Activated CD8-positive, alpha-beta T cell treated with anti-CD3 and anti-CD28 coated beads for 36 hours (primary cell): ENCODE measurements around the gene LUC7L3. TPM values are rescaled to one million over a fixed set of nuclear protein-coding genes. Genes with fewer than 3 reads are reported as not detected.
A peak's percentile ranks its signal among the peaks of the same experiment; 100 is the strongest.

Experiments
- ATAC-seq: fragments of 200-7000 bp; cut with Tn5 transposase; one replicate; pipeline ENCODE4 v1.10.0; 2021; ENCODE audit warnings: mild to moderate bottlenecking, moderate library complexity
- CTCF ChIA-PET: fragments of 350-600 bp; sonication (Branson Sonifier 250); formaldehyde crosslinking; loops from one replicate; lab custom pipeline; 2021; ENCODE audit warnings: antibody characterized with exemption; lab: Charles Lee
- POLR2A ChIA-PET: fragments of 350-600 bp; sonication (Branson Sonifier 250); formaldehyde crosslinking; loops from one replicate; lab custom pipeline; 2021; ENCODE audit warnings: antibody characterized with exemption; lab: Charles Lee
- DNase-seq: peaks from one replicate; pipeline ENCODE4 v3.0.0-alpha.2; 2020
- H3K27ac Mint-ChIP-seq: one replicate; pipeline ENCODE4 v1.8.0; 2021; ENCODE audit warnings: mild to moderate bottlenecking, mixed read lengths
- H3K27me3 Mint-ChIP-seq: one replicate; pipeline ENCODE4 v1.8.0; 2021; ENCODE audit warnings: mixed read lengths
- H3K36me3 Mint-ChIP-seq: one replicate; pipeline ENCODE4 v1.8.0; 2021; ENCODE audit warnings: low read depth, mixed read lengths
- H3K4me1 Mint-ChIP-seq: one replicate; pipeline ENCODE4 v1.8.0; 2021; ENCODE audit warnings: low read depth, mixed read lengths
- H3K4me3 Mint-ChIP-seq: one replicate; pipeline ENCODE4 v1.8.0; 2021; ENCODE audit warnings: mild to moderate bottlenecking, moderate library complexity, mixed read lengths
- H3K9me3 Mint-ChIP-seq: one replicate; pipeline ENCODE4 v1.8.0; 2021; ENCODE audit warnings: mixed read lengths
- CTCF ChIP-seq: fragments of 200-600 bp; IDR thresholded peaks from one replicate; pipeline ENCODE4 v1.8.0; 2022; ENCODE audit warnings: antibody characterized with exemption, mild to moderate bottlenecking
- intact Hi-C: fragments of 100-400 bp; cut with micrococcal nuclease; formaldehyde crosslinking; loops from one replicate; pipeline ENCODE4 v1.10.0; 2022
- total RNA-seq, 2 experiments: library from RNA; stranded (reverse); gene quantifications; one replicate each; pipeline ENCODE4 v1.2.3, GENCODE V29; 2021

Gene LUC7L3, protein sequence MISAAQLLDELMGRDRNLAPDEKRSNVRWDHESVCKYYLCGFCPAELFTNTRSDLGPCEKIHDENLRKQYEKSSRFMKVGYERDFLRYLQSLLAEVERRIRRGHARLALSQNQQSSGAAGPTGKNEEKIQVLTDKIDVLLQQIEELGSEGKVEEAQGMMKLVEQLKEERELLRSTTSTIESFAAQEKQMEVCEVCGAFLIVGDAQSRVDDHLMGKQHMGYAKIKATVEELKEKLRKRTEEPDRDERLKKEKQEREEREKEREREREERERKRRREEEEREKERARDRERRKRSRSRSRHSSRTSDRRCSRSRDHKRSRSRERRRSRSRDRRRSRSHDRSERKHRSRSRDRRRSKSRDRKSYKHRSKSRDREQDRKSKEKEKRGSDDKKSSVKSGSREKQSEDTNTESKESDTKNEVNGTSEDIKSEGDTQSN
- total RNA-seq, result 100 to 1,000 TPM; 148 to 160 TPM

GRCh38 chr17:50719144-50719923 lies at the start of gene LUC7L3:
Gene LUC7L3 (plus strand): TSS chr17:50719603. CDS start chr17:50719733, 130 bp downstream.
- CTCF ChIA-PET, result interaction anchor here (0.9 to 1.4 kb wide), 2 partner anchors 11 to 322 kb away, joined by 3 to 4 read pairs; partner anchors contain the start of genes ANKRD40 and LRRC59
- peaks cover 32% of the 10 kb centered on the region for H3K36me3 Mint-ChIP-seq
- no peak for TF ChIP-seq CTCF
- H3K27me3 Mint-ChIP-seq, result no peaks in the 10 kb centered on the region
- peak within 1 kb of the TSS; percentile 85 for H3K4me3 Mint-ChIP-seq
- no peaks in the 10 kb centered on the region for H3K9me3 Mint-ChIP-seq
- DNase-seq, result peak; percentile 94
- peak; percentile 94 for ATAC-seq
- H3K4me1 Mint-ChIP-seq, result peaks cover 19% of the 10 kb centered on the region
- intact Hi-C loops, result no loop called here
- POLR2A ChIA-PET, result interaction anchor here (1.1 to 2.7 kb wide), 4 partner anchors 12 to 148 kb away, joined by 5 to 32 read pairs (median 6); partner anchors contain the start of gene ANKRD40
- peak within 1 kb of the TSS; percentile 99 for H3K27ac Mint-ChIP-seq

GRCh38 chr17:50672071-50672470 lies 47.3 kb upstream of the LUC7L3 start:
- Mint-ChIP-seq H3K9me3 (no peaks in the 10 kb centered on the region), H3K27me3 (no peaks in the 10 kb centered on the region), H3K36me3 (no peaks in the 10 kb centered on the region), H3K4me3 (no peak overlapping the region), H3K27ac (no peak overlapping the region), H3K4me1 (no peaks in the 10 kb centered on the region)
- CTCF ChIA-PET, result no interaction called here
- no peak for TF ChIP-seq CTCF
- DNase-seq, result no peak
- POLR2A ChIA-PET, result no interaction called here
- intact Hi-C loops, result no loop called here
- ATAC-seq, result no peak

DNA sequence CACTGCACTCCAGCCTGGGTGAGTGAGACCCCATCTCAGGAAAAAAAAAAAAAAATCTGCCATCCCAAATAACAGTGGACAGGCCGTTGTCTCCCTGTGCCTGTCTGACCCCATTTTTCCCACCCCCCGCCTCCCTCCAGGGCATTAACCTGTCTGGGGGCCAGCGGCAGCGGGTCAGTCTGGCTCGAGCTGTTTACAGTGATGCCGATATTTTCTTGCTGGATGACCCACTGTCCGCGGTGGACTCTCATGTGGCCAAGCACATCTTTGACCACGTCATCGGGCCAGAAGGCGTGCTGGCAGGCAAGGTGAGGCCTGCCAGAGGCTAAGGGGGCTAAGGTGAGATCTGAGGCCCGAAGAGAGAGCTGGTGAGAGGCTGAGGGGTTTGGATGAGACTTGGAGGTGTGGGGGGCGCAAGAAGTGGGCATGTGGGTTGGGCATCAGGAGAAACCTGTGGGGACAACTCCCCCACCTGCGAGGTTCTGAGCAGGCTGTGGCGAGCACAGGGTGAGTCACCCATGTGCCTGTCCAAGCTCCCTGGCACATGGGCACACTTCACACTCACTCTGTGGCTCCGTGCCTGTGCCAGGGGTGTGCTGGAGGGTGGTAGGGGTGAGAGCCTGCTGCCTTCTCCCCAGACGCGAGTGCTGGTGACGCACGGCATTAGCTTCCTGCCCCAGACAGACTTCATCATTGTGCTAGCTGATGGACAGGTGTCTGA lies 46.4 kb upstream of the LUC7L3 start:
- CTCF ChIA-PET, result no interaction called here
- DNase-seq (no peak), ATAC-seq (no peak)
- no peak overlapping the region for H3K27ac Mint-ChIP-seq
- intact Hi-C loops, result no loop called here
- no peak for TF ChIP-seq CTCF
- H3K9me3 Mint-ChIP-seq, result no peaks in the 10 kb centered on the region
- no peak overlapping the region for H3K4me3 Mint-ChIP-seq
- H3K4me1 Mint-ChIP-seq, result no peaks in the 10 kb centered on the region
- H3K27me3 Mint-ChIP-seq, result no peaks in the 10 kb centered on the region
- H3K36me3 Mint-ChIP-seq, result no peaks in the 10 kb centered on the region
- POLR2A ChIA-PET, result no interaction called here

DNA sequence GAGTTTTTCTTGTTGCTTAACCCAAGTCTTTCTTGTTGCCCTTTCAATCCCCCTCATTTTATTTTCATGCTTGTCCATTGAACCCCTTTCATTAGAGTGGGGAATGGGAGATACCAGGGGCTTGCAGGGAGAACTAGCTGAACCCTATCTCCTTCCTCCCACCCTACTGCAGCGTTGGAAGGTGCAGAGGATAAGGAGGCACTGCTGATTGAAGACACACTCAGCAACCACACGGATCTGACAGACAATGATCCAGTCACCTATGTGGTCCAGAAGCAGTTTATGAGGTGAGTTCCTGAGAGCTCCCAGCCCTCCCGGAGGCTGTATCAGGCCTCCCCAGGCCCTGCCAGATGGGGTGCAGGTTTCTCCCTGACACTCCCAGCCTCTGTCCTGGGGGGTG lies 44.2 kb upstream of the LUC7L3 start:
- Mint-ChIP-seq H3K27me3 (no peaks in the 10 kb centered on the region), H3K27ac (no peak overlapping the region), H3K9me3 (no peaks in the 10 kb centered on the region), H3K36me3 (no peaks in the 10 kb centered on the region), H3K4me1 (no peaks in the 10 kb centered on the region), H3K4me3 (no peak overlapping the region)
- ATAC-seq, result no peak
- POLR2A ChIA-PET, result no interaction called here
- TF ChIP-seq CTCF, result no peak
- DNase-seq, result no peak
- intact Hi-C loops, result no loop called here
- CTCF ChIA-PET, result no interaction called here
